NCI-H524 treated with DMSO at 0.1 percent for 48 hours (cell line): ENCODE data around the gene CDK3.

ENCODE experiments used
- DNase-seq: peaks from one replicate; lab custom pipeline; 2025; lab: John Stamatoyannopoulos, UW

Gene CDK3

DNA sequence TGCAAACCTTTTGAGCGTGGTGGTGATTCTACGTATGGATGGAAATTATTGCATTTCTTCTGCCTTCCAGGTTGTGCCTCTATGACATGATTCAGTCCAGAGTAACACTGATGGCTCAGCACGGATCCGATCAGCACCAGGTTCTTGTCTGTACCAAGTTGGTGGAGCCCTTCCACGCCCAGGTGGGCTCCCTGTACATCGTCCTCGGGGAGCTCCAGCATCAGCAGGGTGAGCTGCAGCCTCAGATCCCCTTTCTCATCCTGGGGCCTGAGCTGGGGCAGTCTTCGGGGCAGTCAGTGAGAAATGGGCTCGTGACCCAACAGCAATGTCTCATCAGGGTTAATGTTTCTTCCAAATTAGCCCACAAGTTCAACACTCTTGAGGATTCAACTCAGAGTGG lies 9.3 kb upstream of the CDK3 start:
- DNase-seq = no peak

DNA sequence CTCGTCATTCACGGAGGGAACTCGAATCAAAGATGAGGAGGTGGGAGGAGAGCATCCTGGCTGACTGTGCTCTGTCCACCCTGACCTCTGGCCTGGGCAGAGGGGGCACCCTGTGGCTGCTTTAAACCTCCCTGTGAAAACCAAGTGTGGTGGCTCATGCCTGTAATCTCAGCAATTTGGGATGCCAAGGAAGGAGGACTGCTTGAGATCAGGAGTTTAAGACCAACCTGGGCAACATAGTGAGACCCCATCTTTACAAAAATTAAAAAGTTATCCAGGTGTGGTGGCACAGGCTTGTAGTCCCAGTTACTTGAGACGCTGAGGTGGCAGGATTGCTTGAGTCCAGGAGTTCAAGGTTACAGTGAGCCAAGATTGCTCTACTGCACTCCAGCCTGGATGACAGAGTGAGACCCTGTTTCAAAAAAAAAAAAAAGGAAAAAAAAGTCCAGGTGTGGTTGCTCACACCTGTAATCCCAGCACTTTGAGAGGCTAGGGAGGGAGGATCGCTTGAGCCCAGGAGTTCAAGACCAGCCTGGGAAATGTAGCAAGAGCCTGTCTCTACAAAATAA lies 5.8 kb upstream of the CDK3 start:
- no peak for DNase-seq

DNA sequence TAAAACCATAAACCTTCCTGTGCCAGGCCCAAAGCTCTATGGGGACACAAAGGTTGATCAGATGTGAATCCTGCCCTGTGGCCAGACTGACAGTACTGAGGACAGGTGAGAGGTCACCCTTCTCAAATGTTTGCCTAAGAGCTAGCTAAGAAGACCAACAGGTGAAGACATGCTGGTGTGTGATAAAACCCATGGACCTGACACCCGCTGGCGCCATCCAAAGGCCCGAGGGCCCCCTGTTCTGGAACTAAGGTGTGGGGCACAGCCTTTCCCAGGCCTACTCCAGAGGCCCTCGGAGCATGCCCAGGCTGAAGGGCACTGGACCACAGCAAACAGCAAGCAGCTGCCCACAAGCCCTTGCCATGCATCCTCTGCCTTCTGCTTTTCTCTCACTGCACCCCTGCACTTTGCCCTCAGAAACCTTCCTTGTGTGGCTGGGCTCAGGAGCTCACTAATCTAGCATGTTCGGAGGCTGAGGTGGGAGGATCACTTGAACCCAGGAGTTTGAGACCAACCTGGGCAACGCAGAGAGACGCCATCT lies 5.2 kb upstream of the CDK3 start:
- no peak for DNase-seq

DNA sequence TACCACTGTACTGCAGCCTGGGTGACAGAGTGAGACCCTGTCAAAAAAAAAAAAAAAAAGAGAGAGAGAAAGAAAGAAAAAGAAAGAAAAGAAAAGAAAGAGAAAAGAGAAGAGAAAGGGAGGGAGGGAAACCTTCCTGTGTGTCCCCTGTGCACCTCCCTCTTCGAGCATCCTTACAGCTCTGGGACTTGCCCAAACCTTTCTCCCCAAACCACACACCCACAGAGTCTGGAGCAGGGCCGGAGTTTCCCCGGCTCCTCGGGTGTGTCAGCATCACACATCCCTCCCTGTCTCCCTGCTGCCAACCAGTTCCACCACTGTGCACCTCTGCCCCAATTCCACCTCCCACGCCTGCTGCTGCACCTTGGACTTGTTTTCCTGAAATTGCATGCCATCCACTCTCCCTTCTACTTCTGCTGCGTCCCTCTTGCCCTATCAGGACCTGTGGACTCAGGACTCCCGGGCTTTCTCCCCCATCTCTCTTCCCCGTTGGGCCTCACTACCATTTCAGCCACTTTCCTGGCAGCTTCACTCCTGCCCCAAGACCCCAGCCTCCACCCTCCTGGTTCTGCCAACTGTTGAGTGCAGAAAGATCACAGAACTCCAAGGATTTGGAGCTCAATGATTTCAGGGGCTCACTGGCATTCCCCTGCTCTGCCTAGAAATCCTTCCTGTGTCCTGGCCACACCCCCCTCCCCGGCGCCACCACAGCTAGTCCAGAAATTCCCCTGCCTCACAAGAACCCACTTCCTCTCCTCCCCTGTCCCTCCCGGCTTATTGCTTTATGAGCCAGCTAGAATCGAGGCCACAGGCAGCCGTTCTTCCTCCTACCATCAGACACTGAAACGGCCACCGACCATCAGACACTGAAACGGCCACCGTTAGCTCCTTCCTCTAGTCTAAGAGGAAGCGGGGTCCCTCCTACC lies 3.7 kb upstream of the CDK3 start:
- DNase-seq = no peak

DNA sequence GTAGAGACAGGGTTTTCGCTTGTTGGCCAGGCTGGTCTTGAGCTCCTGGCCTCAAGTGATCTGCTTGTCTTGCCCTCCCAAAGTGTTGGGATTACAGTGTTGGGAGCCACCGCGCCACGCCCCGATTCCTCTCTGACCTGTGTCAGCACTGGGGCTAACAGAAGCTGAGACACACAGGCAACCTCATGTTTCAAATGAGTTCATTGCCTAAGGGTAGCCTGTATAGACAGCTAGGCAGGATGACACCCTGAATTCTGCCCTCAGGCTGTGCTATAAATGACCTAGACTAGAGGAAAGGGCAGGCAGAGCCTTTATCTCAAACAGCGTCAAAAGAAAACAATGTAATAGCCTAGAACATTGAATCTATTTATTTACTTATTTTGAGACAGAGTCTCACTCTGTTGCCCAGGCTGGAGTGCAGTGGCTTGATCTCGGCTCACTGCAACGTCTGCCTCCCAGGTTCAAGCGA lies 2.3 kb upstream of the CDK3 start:
- no peak for DNase-seq

DNA sequence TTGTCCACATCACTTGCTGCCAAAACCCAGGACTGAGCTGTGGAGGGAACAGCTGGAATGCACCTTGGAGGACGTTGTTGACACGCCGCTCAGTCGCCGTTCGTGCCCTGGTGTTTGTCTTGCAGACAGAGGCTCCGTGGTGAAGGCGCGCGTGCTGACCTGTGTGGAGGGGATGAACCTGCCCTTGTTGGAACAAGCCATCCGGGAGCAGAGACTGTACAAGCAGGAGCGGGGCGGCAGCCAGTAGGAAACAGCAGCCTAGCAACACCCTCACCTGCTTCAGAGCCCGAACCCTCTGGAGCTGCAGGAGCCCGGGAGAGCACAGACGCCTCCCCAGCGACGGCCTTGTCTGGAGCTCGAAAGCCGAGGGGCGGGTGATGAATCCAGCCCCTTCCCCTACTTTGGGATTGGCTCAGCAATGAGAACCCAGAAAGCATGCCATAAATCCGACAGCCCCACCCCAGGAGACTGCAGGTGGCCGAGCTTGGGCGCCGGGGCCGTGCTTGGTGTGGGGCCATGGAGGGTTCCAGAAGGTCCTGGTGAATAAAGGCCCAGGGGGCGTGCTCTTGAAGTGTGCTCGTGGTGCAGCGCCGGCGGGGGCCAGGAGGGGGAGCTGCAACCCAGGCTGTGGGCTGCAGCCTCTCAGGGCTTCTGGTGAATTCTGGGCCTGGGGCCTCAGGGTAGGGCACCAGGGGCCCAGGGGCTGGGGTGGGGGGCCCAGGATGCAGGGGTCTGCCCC lies 470 bp upstream of the CDK3 start:
- DNase-seq = no peak

DNA sequence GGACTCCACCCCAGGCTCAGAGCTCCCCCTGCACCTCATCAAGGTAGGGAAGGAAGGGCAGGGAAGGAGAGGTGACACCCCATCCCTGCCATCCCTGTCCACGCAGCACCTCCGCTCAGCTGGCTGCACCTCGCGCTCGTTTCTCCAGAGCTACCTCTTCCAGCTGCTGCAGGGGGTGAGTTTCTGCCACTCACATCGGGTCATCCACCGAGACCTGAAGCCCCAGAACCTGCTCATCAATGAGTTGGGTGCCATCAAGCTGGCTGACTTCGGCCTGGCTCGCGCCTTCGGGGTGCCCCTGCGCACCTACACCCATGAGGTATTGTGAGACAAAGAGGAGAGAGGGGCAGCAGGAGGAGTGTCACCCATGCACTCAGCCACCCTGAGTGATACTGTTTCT lies 1.4 kb downstream of the CDK3 start:
- no peak for DNase-seq

DNA sequence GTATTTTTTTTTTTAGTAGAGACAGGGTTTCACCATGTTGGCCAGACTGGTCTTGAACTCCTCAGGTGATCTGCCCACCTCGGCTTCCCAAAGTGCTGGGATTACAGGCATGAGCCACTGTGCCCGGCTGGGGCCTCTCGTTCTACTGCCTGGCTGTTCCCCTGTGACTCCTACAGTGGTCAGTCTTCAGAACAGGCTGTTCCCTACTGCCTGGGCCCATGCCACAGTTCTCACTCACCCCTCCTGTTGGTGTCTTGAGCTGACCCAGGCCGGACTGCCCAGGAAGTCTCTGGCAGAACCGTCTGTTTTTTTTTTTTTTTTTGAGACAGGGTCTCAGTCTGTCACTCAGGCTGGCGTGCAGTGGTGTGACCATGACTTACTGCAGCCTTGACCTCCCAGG lies 3.3 kb downstream of the CDK3 start:
- no peak for DNase-seq

DNA sequence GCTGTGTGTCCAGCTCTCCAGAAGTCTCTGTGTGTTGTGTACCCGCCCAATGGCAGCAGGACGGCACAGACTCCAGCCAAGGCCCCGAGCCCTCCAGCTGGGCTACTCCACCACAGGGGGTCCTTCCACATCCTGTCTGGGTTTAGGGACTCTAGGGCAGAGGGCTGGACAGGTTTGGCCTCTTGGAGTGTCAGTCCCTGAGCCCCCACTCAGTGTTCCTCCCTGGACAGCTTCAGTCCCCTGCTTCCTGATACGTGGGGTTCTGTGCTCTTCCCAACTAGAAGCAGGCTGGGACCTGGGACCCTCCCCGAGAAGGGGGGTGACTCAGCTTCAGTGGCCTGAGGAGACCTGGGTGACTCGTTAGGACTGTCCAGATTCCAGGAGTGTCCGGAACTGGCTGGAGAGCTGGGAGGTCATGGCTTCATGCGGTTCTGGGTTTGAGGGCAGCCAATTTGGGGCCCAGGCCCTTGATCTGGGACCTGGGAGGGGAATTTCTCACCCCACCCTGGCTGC lies 4.2 kb downstream of the CDK3 start:
- no peak for DNase-seq

DNA sequence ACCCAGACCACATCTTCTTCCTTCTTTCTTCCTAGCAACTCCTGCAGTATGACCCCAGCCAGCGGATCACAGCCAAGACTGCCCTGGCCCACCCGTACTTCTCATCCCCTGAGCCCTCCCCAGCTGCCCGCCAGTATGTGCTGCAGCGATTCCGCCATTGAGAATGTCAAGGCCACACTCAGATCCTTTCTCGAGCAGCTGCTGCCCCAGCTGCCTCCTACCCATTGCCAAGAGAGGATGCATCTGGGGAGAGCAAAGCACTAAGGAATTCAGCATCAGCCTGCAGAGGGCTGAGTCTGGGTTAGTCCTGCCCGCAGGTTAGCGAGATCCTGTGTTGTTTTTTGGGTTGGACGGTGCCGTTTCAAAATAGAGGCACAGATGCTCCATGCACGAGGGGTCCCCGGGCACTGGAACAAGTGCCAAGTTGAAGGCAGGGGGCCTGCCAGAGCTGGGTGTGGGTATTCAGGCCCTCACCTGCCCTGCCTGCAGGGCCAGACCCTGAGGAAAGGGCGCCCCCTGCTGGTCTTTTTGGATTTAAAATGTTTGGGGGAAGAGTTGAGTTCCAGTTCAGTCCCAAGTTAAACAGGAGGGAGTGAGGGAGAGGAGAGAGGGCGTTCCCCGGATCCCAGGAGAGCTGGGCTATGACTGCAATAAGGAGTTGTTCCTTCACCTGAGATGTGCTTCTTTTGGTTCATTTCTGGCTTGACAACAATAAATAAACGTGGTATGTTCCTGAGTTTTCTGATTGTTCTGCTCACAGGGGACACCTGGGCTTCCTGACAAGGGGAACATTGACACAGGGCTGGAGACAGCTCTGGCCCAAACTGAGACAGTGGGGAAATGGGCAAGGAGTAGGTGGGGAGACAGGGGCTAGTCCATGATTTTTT lies 4.9 kb downstream of the CDK3 start:
- DNase-seq = peak; percentile 74

DNA sequence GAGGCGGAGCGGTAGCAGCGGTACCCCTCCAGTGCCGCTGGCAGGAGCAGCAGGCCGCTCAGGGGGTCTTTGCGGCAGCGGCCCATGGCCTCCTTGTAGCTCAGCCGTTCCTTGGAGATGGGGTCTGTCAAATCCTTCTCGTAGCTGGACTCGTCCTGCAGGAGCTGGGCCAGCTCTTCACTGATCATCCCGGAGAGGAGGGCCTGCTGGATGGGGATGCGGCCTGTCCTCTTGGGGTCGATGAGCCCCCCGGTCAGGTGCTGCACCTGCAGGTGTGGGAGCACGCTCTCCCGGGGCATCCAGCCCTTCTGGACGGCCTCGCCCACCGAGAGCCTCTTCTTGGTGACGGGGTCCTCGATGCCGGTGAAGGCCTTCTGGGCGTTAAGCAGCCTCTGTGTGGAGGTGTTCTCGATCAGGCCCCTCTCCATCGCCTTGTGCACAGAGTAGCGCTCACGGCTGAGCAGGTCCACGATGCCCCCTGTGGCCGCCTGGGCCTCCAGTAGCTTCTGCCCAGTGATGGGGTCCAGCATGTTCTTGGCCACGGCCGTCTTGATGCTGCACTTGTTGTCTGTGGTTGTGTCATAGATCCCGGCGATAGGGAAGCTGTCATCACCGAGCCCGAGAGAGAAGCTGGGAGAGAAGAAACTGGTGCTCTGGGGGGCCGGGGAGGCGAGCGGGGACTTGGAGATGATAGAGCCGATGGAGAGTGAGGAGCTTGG lies 6.6 kb downstream of the CDK3 start:
- DNase-seq = no peak

DNA sequence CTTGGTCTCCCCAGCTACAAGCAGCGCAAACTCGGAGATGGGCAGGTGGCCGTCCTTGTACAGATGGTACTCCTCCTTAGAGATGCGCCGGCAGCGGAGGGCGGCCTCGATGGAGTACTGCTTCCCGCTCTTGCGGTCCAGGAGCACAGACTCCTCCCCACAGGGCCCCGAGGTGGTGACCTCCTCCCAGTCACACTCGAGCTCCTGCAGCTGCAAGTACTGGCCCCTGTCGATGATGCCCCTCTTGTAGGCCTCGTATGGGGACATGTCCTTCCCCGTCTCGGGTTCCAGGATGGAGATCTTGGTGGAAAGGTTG lies 7.2 kb downstream of the CDK3 start:
- DNase-seq = no peak

DNA sequence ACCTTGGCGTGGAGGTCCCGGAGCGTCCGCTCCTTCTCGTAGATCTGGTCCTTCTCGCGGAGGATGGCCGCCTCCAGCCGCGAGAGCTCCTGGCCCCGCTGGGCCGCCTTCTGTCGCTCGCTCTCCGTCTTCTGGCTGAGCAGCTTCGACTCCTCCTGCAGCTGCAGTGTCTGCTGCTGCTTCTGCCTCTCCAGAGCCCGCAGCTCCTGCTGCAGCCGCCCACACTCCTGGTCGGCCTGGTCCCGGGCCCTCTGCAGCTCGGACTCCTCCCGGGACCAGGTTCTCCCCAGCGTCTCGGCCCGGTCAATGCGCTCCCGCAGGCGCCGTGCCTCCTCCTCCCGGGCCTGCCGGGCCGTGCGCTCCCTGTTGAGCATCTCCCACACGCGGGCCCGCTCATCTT lies 7.6 kb downstream of the CDK3 start:
- no peak for DNase-seq

DNA sequence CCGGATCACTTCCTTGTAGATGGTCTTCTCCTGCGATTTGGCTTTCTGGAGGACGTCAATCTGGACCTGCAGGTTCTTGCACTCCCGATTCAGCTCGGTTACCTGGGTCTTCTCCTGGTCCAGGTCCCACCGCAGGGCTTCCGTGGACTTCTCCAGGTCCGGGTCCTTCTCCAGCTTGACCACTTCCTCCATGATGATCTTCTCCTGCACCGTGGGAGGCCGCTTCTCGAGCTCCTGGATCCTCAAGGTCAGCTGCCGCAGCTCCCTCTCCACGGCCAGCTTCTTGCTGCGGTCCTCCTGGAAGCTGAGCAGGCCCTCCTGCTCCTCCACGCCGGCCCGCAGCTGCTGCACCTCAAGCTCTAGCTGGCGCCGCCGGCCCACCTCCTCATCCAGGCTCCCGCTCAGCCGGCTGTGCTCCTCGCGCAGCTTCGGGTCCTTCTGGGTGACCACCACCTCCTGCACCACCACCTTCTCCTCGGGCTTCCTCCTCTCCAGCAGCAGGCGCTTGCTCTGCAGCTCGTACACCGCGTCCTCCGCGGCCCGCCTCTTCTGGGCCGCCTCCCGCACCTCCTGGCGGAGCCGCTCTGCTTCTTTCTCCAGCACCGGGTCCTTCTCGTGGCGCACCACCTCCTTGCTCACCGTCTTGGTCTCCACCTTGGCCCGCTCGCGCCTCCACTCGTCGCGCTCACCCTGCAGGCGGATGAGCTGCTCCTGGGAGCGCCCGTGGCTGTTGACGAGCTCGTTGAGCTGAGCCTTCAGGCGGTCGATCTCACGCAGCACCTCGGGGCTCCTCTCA lies 8.2 kb downstream of the CDK3 start:
- no peak for DNase-seq

DNA sequence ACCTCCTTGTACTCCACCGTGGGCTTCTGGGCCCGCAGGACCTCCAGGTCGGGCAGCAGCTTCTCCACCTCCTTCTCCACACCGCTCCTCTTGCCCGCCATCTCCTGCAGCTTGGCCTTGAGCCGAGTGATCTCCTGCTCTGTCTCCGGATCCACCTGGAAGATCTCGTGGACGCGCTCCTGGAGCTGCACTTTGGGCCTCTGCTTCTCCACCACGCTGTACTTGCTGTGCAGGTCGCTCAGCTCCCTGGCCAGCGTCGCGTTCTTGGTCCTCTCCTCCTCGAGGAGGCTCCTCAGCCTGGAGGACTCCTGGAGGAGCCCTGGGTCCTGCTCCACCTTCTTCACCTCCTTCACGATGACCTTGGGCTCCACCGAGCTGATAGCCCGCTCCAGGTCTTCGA lies 8.8 kb downstream of the CDK3 start:
- DNase-seq = no peak

DNA sequence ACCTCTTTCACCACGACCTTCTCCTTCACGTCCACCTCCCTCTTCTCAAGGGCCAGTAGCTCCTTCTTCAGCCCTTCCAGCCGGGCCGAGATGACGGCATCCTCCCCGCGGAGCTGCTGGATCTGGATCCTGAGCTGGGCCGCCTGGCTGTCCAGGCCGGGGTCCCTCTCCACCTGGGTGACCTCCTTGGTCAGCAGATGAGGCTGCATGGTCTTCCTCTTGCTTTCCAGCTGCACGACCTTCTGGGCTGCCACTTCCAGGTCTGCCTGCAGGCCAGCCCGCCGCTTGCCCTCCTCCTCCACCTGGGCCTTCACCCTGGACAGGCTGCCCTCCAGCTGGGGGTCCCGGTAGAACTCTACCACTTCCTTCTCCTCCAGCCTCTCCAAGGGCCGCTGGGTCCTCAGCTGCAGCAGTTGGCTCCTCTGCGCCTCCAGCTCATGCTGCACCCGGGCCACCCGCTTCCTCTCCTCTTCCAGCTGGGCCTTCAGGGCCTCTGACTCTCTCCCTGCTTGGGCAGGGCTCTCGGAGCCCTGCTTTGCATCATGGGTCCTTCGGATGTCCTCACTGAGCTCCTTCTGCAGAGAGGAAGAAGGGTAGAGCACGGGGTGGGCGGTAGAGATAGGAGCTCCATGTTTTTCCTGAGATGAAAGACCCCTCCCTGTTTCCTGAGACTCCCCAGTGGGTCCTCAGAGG lies 9.5 kb downstream of the CDK3 start:
- DNase-seq = no peak

DNA sequence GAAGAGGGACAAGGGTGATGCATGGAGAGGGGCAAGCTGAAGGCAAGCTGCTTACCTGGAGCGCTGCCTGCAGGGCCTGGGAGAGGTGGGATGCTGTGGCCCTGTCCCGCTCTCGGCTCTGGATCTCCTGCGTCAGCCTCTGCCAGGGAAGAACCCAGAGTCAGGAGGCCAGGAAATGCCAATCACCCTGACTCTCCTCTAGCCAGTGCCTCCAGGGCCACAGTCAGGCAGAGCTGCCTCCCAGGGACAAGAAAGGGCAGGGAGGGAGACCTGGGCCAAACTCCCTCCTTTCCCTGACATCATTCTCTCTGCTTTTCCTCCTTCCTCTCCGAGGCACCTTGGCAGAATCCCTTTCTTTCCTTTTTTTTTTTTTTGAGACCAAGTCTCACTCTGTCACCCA lies 11.3 kb downstream of the CDK3 start:
- DNase-seq = no peak

DNA sequence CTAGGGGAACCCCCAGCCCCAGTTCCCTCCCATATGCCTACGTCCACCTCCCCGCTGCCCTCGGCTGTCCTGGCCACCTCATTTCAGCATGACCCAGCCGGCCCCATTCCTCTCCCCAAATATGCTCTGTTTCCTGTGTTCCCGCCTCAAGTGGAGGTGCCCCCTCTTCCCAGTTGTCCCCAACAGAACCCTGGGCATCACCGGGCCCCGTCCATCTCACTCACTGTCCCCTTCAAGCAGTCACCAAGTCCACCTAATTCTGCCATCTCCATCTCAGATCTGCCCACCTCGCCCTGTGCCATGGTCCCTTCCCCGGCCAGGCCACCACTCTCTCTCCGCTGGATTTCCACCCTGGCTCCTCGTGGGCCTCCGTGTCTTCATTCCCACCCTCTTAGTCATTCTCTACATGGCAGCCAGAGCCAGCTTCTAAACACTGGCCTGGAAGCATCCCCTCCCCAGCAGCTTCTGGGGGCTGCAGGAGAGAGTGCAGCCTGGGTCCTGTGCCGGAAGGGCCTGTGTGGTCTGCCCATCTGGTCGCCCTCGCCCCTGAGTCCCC lies 12.8 kb downstream of the CDK3 start:
- no peak for DNase-seq
